22Rv1 (cell line): Measurements from ENCODE around the gene FIGLA.

Experiments
- H3K27ac ChIP-seq: fragments of 450-650 bp; 2 replicates; pipeline ENCODE4 v1.5.1; 2017
- CTCF ChIP-seq: fragments of 450-650 bp; IDR thresholded peaks from 2 replicates; pipeline ENCODE4 v1.5.1; 2017; ENCODE audit warnings: mild to moderate bottlenecking
- ZFX ChIP-seq: fragments of 450-650 bp; IDR thresholded peaks from 2 replicates; pipeline ENCODE4 v1.6.1; 2017; ENCODE audit warnings: antibody characterized with exemption, borderline replicate concordance

Gene FIGLA

DNA sequence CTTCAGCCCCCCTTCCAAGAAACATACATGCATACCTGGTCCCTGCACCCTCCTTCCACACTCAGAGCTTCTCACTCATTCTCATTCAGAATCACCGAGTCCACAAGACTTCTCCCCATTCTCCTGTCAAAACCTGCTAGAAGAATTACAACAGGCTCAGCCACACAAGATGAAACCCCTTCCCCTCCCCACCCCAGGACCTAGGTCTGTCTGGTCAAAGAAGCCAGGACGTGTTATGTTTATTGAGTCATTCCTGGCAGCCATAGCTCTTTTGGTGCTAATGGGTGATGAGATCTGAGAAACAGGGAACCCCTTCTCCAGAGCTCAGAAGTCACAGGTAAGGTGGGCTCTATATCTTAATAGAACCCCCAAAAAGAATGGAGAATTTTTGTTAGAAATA is 21.0 kb downstream of the FIGLA start:
- TF ChIP-seq ZFX (no peak), CTCF (no peak)

GRCh38 chr2:70768590-70769085 is 21.8 kb downstream of the FIGLA start:
- TF ChIP-seq ZFX (no peak), CTCF (no peak)
- no peak overlapping the region for H3K27ac ChIP-seq

More for the DNA sequence above, 21.0 kb downstream of the FIGLA start:
- no peak overlapping the region for H3K27ac ChIP-seq

DNA sequence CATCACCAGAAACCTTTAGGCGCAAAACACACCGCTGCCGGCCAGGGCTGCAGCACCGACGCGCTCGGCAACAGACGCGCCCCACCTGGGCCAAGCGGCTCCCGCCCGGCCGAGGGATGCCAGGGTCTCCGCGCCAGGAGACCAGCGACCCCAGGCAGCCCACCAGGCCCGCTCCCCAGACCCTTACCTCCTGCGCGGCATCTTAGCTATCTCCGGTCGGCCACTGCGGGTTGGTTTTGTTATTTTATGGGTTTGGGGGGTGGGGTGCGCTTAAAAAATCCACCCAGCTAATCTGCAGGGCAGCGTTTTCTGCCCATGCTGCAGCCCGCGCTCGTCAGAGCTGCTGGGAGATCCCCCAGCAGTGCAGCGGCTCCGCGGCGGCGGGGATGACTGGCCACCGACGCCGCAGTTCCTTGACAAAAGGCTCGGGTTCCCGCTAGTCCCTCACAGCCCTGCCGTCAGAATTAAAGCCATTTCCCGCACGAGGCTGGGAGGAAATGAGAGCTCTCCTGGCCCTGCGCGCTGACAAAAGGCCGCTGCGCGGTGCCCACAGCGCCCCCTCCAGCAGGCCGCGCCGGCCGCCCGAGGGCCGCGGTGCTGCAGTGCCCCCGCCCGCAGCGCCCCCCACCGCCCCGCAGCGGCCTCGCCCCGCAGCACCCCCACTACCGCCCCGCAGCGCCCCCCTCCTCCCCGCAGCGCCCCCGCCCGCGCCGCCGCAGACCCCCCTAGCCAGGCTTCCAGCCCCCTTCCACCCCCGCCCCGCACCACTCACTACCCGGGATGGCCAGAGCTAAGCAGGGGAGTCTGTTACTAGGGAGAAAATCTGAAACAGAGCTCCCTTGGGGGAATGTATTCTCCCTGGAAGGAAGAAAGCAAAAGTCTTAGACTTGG is 22.5 kb downstream of the FIGLA start, which contains the start of gene ADD2:
Gene ADD2 (minus strand): TSS at position 502 of the 891 bp plus-strand sequence. CDS start 61,792 bp downstream, outside the sequence.
- H3K27ac ChIP-seq = no peak within 1 kb of the TSS
- TF ChIP-seq CTCF = no peak
- no peak for TF ChIP-seq ZFX

- no peak overlapping the region for H3K27ac ChIP-seq
- TF ChIP-seq CTCF (no peak), ZFX (no peak)
Measured at GRCh38 chr2:70767079-70767698, 23.3 kb downstream of the FIGLA start.

- TF ChIP-seq CTCF = no peak
- no peak for TF ChIP-seq ZFX
- H3K27ac ChIP-seq = no peak overlapping the region
Measured at GRCh38 chr2:70766357-70767078, 23.9 kb downstream of the FIGLA start.

DNA sequence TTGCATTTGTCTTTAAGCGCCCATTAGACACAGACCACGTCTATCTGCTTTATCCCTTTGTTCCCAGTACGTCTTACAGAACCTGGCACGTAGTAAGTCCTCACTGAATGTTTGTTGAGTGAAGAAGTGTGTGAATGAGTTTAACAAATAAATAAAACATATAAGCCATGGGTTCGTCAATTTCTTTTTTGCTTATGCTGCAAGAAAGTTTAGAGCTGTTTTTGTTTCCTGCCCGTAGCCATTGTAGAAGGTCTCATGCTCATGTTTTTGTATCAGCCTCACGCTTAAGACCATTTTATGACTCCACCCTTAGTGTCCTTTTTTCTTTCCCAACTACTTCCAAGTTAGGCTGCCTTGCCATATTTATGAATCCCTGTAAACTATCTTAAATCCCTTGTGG is 24.9 kb downstream of the FIGLA start:
- TF ChIP-seq CTCF (no peak), ZFX (no peak)
- no peak overlapping the region for H3K27ac ChIP-seq
